IMR-90 (cell line): ENCODE data around the gene CALHM3. TPM values are rescaled to one million over a fixed set of nuclear protein-coding genes. Genes with fewer than 3 reads are reported as not detected.

ENCODE experiments used
- ATAC-seq: fragments of 200-7000 bp; cut with Tn5 transposase; 2 replicates; pipeline ENCODE4 v1.9.1; 2020; ENCODE audit warnings: low read depth, mild to moderate bottlenecking, moderate library complexity
- BruUV-seq: library from RNA; stranded (reverse); fragments of 400-500 nt; replicated peaks from 2 replicates; lab custom pipeline; 2021; lab: Mats Ljungman, UMichigan
- CTCF ChIA-PET: fragments of 300-600 bp; formaldehyde crosslinking; extraction: SDS; loops from one replicate; lab custom pipeline; 2021; ENCODE audit warnings: antibody characterized with exemption; lab: Yijun Ruan, JAX
- POLR2A ChIA-PET: fragments of 300-600 bp; sonication (Branson Sonifier 250); formaldehyde crosslinking; loops from one replicate; lab custom pipeline; 2022; ENCODE audit warnings: antibody characterized with exemption; ENCODE audit not compliant: unreplicated experiment; lab: Charles Lee
- DNase-seq: peaks from one replicate; pipeline ENCODE4 v3.0.0; 2013
- H2AFZ ChIP-seq: replicated peaks from 2 replicates; pipeline ENCODE3; 2013; ENCODE audit warnings: low read length, mild to moderate bottlenecking; ENCODE audit not compliant: poor library complexity
- H2AK5ac ChIP-seq: 2 replicates; pipeline ENCODE4 v1.6.1; 2013; ENCODE audit warnings: low read depth, low read length, inconsistent platforms
- H2AK9ac ChIP-seq: replicated peaks from 2 replicates; pipeline ENCODE3; 2013; ENCODE audit warnings: mild to moderate bottlenecking, low read depth, low read length, moderate library complexity; ENCODE audit not compliant: poor library complexity
- H2BK120ac ChIP-seq: 2 replicates; pipeline ENCODE4 v1.6.1; 2013; ENCODE audit warnings: low read depth, low read length, inconsistent platforms
- H2BK15ac ChIP-seq: 3 replicates; pipeline ENCODE4 v1.6.1; 2013; ENCODE audit warnings: low read depth, low read length, inconsistent platforms
- H2BK20ac ChIP-seq: 2 replicates; pipeline ENCODE4 v1.6.1; 2013; ENCODE audit warnings: low read depth, mild to moderate bottlenecking, inconsistent platforms, low read length, moderate library complexity
- H2BK5ac ChIP-seq: 2 replicates; pipeline ENCODE4 v1.6.1; 2013; ENCODE audit warnings: mild to moderate bottlenecking, low read depth, low read length, inconsistent platforms; ENCODE audit not compliant: poor library complexity, severe bottlenecking
- H3K14ac ChIP-seq: replicated peaks from 2 replicates; pipeline ENCODE4 v1.6.1; 2013; ENCODE audit warnings: low read depth, low read length, inconsistent platforms
- H3K18ac ChIP-seq: 2 replicates; pipeline ENCODE4 v1.6.1; 2013; ENCODE audit warnings: low read depth, low read length, control low read depth
- H3K23ac ChIP-seq: 2 replicates; pipeline ENCODE4 v1.6.1; 2013; ENCODE audit warnings: low read depth, low read length, inconsistent platforms
- H3K27ac ChIP-seq: 2 replicates; pipeline ENCODE4 v1.5.1; 2013; ENCODE audit warnings: mild to moderate bottlenecking, control low read depth, low read length; ENCODE audit not compliant: insufficient read depth
- H3K27me3 ChIP-seq: 2 replicates; pipeline ENCODE4 v1.6.1; 2013; ENCODE audit warnings: low read length; ENCODE audit not compliant: control insufficient read depth, insufficient read depth
- H3K36me3 ChIP-seq: 2 replicates; pipeline ENCODE4 v1.6.1; 2013; ENCODE audit warnings: low read length, mixed read lengths; ENCODE audit not compliant: control insufficient read depth, insufficient read depth
- H3K4ac ChIP-seq: 2 replicates; pipeline ENCODE4 v1.6.1; 2013; ENCODE audit warnings: low read depth, low read length, inconsistent platforms
- H3K4me1 ChIP-seq: 2 replicates; pipeline ENCODE4 v1.6.1; 2013; ENCODE audit warnings: low read length, mixed read lengths; ENCODE audit not compliant: control insufficient read depth, insufficient read depth
- H3K4me2 ChIP-seq: 2 replicates; pipeline ENCODE4 v1.6.1; 2013; ENCODE audit warnings: low read depth, mild to moderate bottlenecking, control low read depth, low read length, moderate library complexity
- H3K4me3 ChIP-seq: 2 replicates; pipeline ENCODE4 v1.5.1; 2013; ENCODE audit warnings: low read depth, mild to moderate bottlenecking, control low read depth, low read length, moderate library complexity; ENCODE audit not compliant: insufficient read depth
- H3K56ac ChIP-seq: 2 replicates; pipeline ENCODE4 v1.6.1; 2013; ENCODE audit warnings: low read length, inconsistent platforms; ENCODE audit not compliant: insufficient read depth; ENCODE audit errors: extremely low read depth
- H3K79me1 ChIP-seq, 2 experiments: 2 replicates each; pipeline ENCODE4 v1.6.1; 2013; ENCODE audit warnings: low read length in 2 of 2, inconsistent platforms in 1 of 2, low read depth in 1 of 2
- H3K9ac ChIP-seq: 2 replicates; pipeline ENCODE4 v1.6.1; 2013; ENCODE audit warnings: low read depth, low read length, control low read depth
- H3K9me1 ChIP-seq: 2 replicates; pipeline ENCODE4 v1.6.1; 2013; ENCODE audit warnings: low read length, inconsistent platforms; ENCODE audit not compliant: insufficient read depth
- H3K9me3 ChIP-seq: 2 replicates; pipeline ENCODE4 v1.6.1; 2013; ENCODE audit warnings: low read length; ENCODE audit not compliant: control insufficient read depth, insufficient read depth
- H4K20me1 ChIP-seq: 2 replicates; pipeline ENCODE4 v1.6.1; 2013; ENCODE audit warnings: low read length, inconsistent platforms; ENCODE audit not compliant: insufficient read depth
- H4K5ac ChIP-seq: 2 replicates; pipeline ENCODE4 v1.6.1; 2013; ENCODE audit warnings: mild to moderate bottlenecking, low read depth, low read length, control low read depth
- H4K8ac ChIP-seq, 2 experiments: 2 replicates each; pipeline ENCODE4 v1.6.1; 2013; ENCODE audit warnings: low read depth in 2 of 2, low read length in 2 of 2, control low read depth in 1 of 2, inconsistent platforms in 1 of 2
- H4K91ac ChIP-seq: 2 replicates; pipeline ENCODE4 v1.6.1; 2013; ENCODE audit warnings: low read depth, low read length, inconsistent platforms; ENCODE audit not compliant: insufficient read depth
- CHD1 ChIP-seq: IDR thresholded peaks from 2 replicates; pipeline ENCODE4 v1.6.1; 2012; ENCODE audit warnings: low read depth, low read length, improper control_type of control experiment
- CTCF ChIP-seq: conservative IDR thresholded peaks from 2 replicates; pipeline ENCODE4 v1.5.1; 2012; ENCODE audit warnings: mild to moderate bottlenecking, low read depth, low read length, improper control_type of control experiment
- ELK1 ChIP-seq: fragments of 150-350 bp; IDR thresholded peaks from 2 replicates; pipeline ENCODE4 v1.6.1; 2016; ENCODE audit warnings: low read depth, mild to moderate bottlenecking, low read length, moderate library complexity, borderline replicate concordance
- MAFK ChIP-seq: IDR thresholded peaks from 2 replicates; pipeline ENCODE4 v1.6.1; 2012; ENCODE audit warnings: low read depth, low read length, improper control_type of control experiment
- MAZ ChIP-seq: IDR thresholded peaks from 2 replicates; pipeline ENCODE4 v1.6.1; 2012; ENCODE audit warnings: low read depth, mild to moderate bottlenecking, low read length, improper control_type of control experiment, moderate library complexity, borderline replicate concordance
- POLR2A ChIP-seq: IDR thresholded peaks from 2 replicates; pipeline ENCODE4 v1.6.1; 2012; ENCODE audit warnings: mild to moderate bottlenecking, low read depth, low read length
- RCOR1 ChIP-seq: IDR thresholded peaks from 2 replicates; pipeline ENCODE4 v1.6.1; 2012; ENCODE audit warnings: mild to moderate bottlenecking, low read length, improper control_type of control experiment; ENCODE audit not compliant: insufficient replicate concordance
- SMC3 ChIP-seq: fragments of 150-350 bp; IDR thresholded peaks from 2 replicates; pipeline ENCODE4 v1.6.1; 2016; ENCODE audit warnings: low read depth, mild to moderate bottlenecking, antibody characterized with exemption, low read length, moderate library complexity
- USF2 ChIP-seq: fragments of 150-350 bp; IDR thresholded peaks from 2 replicates; pipeline ENCODE4 v1.6.1; 2017; ENCODE audit warnings: mild to moderate bottlenecking, antibody characterized with exemption, low read length, low read depth
- WGBS, 2 experiments: methylation state at CpG; one replicate each; pipeline versions ENCODE4 v1.1.5 to v1.1.7; 2013; ENCODE audit warnings: missing lambda C conversion rate in 2 of 2; ENCODE audit not compliant: insufficient read length in 1 of 2; ENCODE audit errors: extremely low coverage in 2 of 2; 5-methylcytosine and 5-hydroxymethylcytosine counted together
- dilution Hi-C: fragments of 300-500 bp; cut with HindIII; formaldehyde crosslinking; loops from one replicate; pipeline ENCODE4 v1.14.3; 2018; ENCODE audit warnings: low sequenced_read_pairs; ENCODE audit not compliant: unreplicated experiment
- in situ Hi-C: fragments of 300-500 bp; cut with MboI; formaldehyde crosslinking; loops from 3 replicates; pipeline ENCODE4 v1.14.3; 2019; ENCODE audit warnings: low sequenced_read_pairs, inconsistent platforms, mixed read lengths
- intact Hi-C: fragments of 100-400 bp; cut with micrococcal nuclease; formaldehyde crosslinking; loops from 2 replicates; pipeline ENCODE4 v1.10.0; 2022
- polyA plus RNA-seq, 3 experiments: library from polyadenylated mRNA; depleted of rRNA; stranded (reverse); fragments of >200 nt; gene quantifications; 2 replicates each; pipeline ENCODE4 v1.2.3, GENCODE V29; 2012; ENCODE audit warnings: low replicate concordance in 1 of 3
- total RNA-seq: library from RNA; depleted of rRNA; stranded (reverse); fragments of >200 nt; gene quantifications from 2 replicates; pipeline ENCODE4 v1.2.3, GENCODE V29; 2012

CALHM3 gene
- total and polyA plus RNA-seq, 2 of the 4 experiments (the other 2 are of a cell fraction), result not detected

- TF ChIP-seq ELK1 (no peak), SMC3 (no peak), MAZ (no peak)
These were observed 11.9 kb upstream of the CALHM3 start (continued) for GRCh38 chr10:103490986-103491314.

GRCh38 chr10:103487410-103487708 lies 8.3 kb upstream of the CALHM3 start:
- Histone ChIP-seq H4K8ac (no peak overlapping the region), H3K9me3 (no peaks in the 10 kb centered on the region), H4K91ac (no peak overlapping the region), H2AK5ac (no peak overlapping the region), H2BK20ac (no peak overlapping the region), H4K20me1 (peaks cover 14% of the 10 kb centered on the region; the same call in 1 of the 2 replicates), H3K4ac (no peak overlapping the region), H2BK120ac (no peak overlapping the region), H3K4me1 (peaks cover 7% of the 10 kb centered on the region), H3K4me2 (no peak overlapping the region), H3K79me1 (no peaks in the 10 kb centered on the region), H2AK9ac (no peak overlapping the region), H3K56ac (no peak overlapping the region), H3K14ac (no peak overlapping the region), H3K27ac (no peak overlapping the region), H3K36me3 (no peaks in the 10 kb centered on the region), H2BK15ac (no peak overlapping the region), H3K18ac (no peak overlapping the region), H3K9me1 (peaks cover 8% of the 10 kb centered on the region; the same call in 1 of the 2 replicates), H3K9ac (no peak overlapping the region), H2BK5ac (no peak overlapping the region), H2AFZ (no peak overlapping the region), H4K5ac (no peak overlapping the region), H3K23ac (no peak overlapping the region), H3K4me3 (no peak overlapping the region), H3K27me3 (peaks cover 24% of the 10 kb centered on the region)
- intact Hi-C loops (loop anchor here (10.0 kb wide), 1 partner anchor 653 kb away; the partner anchor contains the start of gene CYP17A1), in situ Hi-C loops (loop anchor here (5.0 kb wide), 1 partner anchor 70 kb away; no protein-coding TSS in a partner anchor), dilution Hi-C loops (no loop called here)
- no TSS peak for BruUV-seq
- CTCF ChIA-PET, result no interaction called here
- POLR2A ChIA-PET, result no interaction called here
- ATAC-seq, result no peak
- no CpG with 5 or more reads among the region's 2 CpGs for WGBS, 2 experiments
- DNase-seq, result no peak
- TF ChIP-seq MAFK, result no peak
- TF ChIP-seq USF2, result no peak
- no peak for TF ChIP-seq SMC3
- TF ChIP-seq MAZ, result no peak
- TF ChIP-seq POLR2A, result no peak
- TF ChIP-seq ELK1, result no peak
- no peak for TF ChIP-seq RCOR1
- TF ChIP-seq CHD1, result no peak
- TF ChIP-seq CTCF, result no peak
